Esophagus muscularis mucosa (tissue), 3 donors: ENCODE data around the gene ASB10.

Source experiments
- POLR2AphosphoS5 ChIP-seq, 2 donors: sonication (generic); formaldehyde crosslinking; IDR thresholded peaks; one replicate each; pipeline ENCODE4 v1.6.1; 2017; ENCODE audit warnings: antibody characterized with exemption in 2 of 2
- TF ChIP-seq, protein P1 (sequence below), 3 experiments: fragments of 200-600 bp in 2 of 3; fragments of 450-650 bp in 1 of 3; sonication (generic) in 2 of 3; IDR thresholded peaks; one replicate each; pipeline ENCODE4 v1.5.1; 2017 to 2019; ENCODE audit warnings: antibody characterized with exemption in 3 of 3, mild to moderate bottlenecking in 2 of 3, moderate library complexity in 1 of 3

DNA sequence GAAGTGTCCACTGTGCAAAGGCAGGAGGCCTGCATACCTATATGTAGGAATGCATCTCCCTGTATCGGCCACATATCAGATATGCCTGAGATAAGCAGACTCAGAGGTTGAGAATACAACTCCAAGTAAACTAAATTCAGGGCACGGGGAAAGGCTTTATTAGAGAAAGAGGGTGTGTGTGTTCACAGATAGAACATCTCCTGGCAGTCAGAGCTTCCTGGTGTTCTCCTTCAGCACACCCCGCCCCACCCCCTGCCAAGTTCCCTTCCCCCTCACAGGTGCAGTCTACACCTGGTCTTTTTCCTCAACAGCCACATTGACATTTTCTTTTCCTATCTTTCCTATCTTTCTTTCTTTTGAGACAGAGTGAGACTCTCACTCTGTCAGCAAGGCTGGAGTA, 36.7 kb downstream of the ASB10 start:
- TF ChIP-seq, protein P1, sequence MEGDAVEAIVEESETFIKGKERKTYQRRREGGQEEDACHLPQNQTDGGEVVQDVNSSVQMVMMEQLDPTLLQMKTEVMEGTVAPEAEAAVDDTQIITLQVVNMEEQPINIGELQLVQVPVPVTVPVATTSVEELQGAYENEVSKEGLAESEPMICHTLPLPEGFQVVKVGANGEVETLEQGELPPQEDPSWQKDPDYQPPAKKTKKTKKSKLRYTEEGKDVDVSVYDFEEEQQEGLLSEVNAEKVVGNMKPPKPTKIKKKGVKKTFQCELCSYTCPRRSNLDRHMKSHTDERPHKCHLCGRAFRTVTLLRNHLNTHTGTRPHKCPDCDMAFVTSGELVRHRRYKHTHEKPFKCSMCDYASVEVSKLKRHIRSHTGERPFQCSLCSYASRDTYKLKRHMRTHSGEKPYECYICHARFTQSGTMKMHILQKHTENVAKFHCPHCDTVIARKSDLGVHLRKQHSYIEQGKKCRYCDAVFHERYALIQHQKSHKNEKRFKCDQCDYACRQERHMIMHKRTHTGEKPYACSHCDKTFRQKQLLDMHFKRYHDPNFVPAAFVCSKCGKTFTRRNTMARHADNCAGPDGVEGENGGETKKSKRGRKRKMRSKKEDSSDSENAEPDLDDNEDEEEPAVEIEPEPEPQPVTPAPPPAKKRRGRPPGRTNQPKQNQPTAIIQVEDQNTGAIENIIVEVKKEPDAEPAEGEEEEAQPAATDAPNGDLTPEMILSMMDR (IDR thresholded peaks at IDR 0.05) = no peak
- no peak for TF ChIP-seq POLR2AphosphoS5 (IDR thresholded peaks at IDR 0.05)
